ENCODE data around the gene TBC1D24. TPM values are rescaled to one million over a fixed set of nuclear protein-coding genes. Genes with fewer than 3 reads are reported as not detected.

Gene TBC1D24
- polyA plus RNA-seq, 1 donor (not counting 4 experiments of a cell fraction or from before 2014, with no cell fraction given), result 3.0 TPM

DNA sequence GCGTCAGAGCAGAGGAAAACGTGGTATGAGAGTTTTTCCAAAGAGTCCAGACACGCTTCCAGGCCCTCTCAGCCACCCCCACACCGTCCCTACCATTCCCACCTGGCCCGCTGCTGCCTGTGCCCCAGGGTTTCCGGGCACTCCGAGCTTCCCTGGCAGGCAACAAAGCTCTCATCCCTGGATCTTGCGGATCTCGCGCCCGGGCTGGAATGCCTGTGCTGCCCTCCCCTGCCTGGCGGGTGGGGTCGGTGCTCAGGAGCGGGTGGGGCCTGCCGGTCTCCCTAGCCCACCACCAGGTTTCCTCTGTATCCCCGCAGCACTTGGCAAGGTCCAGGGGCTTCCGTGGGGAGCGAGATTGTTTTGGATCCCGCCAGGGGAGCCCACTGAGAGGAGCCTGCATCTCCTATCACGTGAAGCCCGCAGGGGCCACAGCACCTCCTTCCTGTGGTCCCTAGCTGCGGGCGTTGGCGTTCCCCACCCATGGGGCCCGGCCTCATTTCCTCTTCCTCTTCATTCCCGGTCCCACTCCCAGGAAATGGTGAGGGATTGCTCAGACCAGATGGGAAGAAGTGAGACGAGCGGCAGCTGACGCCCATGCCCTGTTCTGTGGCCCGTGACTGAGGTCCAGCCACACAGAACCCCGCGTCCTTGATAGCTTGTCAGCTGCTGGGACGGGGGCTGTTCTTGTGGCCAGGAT lies 11.0 kb downstream of the TBC1D24 start:
- Histone ChIP-seq H3K27ac (ENCODE audit: control insufficient read depth, insufficient read depth, low read length) (no peak overlapping the region), H3K4me2 (ENCODE audit: control insufficient read depth, extremely low read depth, insufficient read depth, low read depth, low read length) (no peak overlapping the region), H4K20me1 (ENCODE audit: control insufficient read depth, extremely low read depth, insufficient read depth, low read length) (peaks cover 3% of the 10 kb centered on the region), H3K9me1 (ENCODE audit: control insufficient read depth, extremely low read depth, insufficient read depth, low read length) (no peaks in the 10 kb centered on the region), H3K9me3 (ENCODE audit: control insufficient read depth, low read depth, low read length) (no peaks in the 10 kb centered on the region), H3K9ac (ENCODE audit: control insufficient read depth, extremely low read depth, insufficient read depth, low read length) (no peak overlapping the region), H3K79me2 (ENCODE audit: control insufficient read depth, insufficient read depth, low read length) (no peaks in the 10 kb centered on the region), H3K4me1 (ENCODE audit: control insufficient read depth, extremely low read depth, insufficient read depth, low read length) (peaks cover 3% of the 10 kb centered on the region), H2AFZ (ENCODE audit: control insufficient read depth, low read length) (no peak overlapping the region), H3K27me3 (ENCODE audit: control insufficient read depth, extremely low read depth, insufficient read depth, low read length) (no peaks in the 10 kb centered on the region), H3K4me3 (ENCODE audit: control insufficient read depth in 2 of 3, extremely low read depth in 1 of 3, insufficient read depth in 2 of 3, low read depth in 1 of 3, low read length in 3 of 3) (no peak overlapping the region), H3K36me3 (ENCODE audit: control insufficient read depth in 2 of 2, extremely low read depth in 1 of 2, insufficient read depth in 2 of 2, low read length in 2 of 2) (no peaks in the 10 kb centered on the region)
- no peak for DNase-seq (ENCODE audit: low read depth, low spot score)
- FAIRE-seq, result no peak
- no peak for TF ChIP-seq EZH2 (IDR thresholded peaks at IDR 0.05; ENCODE audit: low read length)
- TF ChIP-seq, protein P1, sequence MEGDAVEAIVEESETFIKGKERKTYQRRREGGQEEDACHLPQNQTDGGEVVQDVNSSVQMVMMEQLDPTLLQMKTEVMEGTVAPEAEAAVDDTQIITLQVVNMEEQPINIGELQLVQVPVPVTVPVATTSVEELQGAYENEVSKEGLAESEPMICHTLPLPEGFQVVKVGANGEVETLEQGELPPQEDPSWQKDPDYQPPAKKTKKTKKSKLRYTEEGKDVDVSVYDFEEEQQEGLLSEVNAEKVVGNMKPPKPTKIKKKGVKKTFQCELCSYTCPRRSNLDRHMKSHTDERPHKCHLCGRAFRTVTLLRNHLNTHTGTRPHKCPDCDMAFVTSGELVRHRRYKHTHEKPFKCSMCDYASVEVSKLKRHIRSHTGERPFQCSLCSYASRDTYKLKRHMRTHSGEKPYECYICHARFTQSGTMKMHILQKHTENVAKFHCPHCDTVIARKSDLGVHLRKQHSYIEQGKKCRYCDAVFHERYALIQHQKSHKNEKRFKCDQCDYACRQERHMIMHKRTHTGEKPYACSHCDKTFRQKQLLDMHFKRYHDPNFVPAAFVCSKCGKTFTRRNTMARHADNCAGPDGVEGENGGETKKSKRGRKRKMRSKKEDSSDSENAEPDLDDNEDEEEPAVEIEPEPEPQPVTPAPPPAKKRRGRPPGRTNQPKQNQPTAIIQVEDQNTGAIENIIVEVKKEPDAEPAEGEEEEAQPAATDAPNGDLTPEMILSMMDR (optimal IDR thresholded peaks at IDR 0.05 in 1 of 3, IDR thresholded peaks at IDR 0.05 in 1 of 3, conservative IDR thresholded peaks at IDR 0.05 in 1 of 3; ENCODE audit: extremely low read depth in 1 of 3, insufficient read depth in 2 of 3, low read length in 3 of 3), result no peak
- dilution Hi-C loops (cut with MboI; ENCODE audit: extremely low pct_ligation_motif_present, low sequenced_read_pairs), result no loop called here

DNA sequence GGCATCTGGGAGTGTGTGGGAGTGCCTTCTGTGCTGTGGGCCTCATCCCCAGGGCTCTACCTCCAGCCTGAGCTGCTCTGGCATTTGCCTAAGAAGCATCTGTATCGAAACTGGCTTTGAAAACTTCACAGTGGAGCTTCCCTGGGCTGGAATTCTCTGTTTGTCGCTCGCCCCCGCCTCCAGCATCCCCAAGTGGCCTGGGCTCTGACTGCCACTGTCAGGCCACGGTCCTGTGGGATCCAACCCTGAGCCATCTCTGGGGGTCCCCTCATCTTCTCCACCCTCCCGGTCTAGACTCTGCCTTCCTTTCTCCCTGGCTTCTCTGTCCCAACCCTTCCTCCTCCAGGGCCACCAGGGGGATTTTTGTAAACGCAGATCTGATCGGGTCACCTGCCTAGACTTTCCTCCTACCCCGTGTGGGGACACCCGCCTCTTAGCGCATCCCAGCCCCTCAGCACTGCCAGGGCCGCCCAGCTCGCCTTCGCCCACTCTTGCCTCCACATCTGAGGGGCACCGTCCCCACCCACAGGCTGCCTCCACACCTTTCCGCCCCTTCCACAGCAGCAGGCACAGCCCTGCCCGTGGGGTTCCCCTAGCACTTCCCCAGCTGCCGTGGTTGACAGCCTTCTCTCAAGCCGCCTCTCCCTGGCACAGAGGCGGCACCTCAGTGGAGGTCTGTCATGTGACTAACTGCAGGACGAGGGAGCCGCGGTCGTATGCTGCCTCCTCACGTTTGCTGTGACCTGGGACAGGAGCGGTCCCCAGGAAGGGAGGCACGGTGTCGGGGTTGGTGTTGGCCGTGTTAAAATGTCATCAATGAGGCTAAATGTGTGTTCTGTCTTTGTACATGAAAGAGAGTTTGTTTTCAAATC lies 12.0 kb downstream of the TBC1D24 start:
- peak overlapping the region; percentile 43 for H3K4me2 ChIP-seq (ENCODE audit: control insufficient read depth, extremely low read depth, insufficient read depth, low read depth, low read length)
- H3K4me1 ChIP-seq (ENCODE audit: control insufficient read depth, extremely low read depth, insufficient read depth, low read length), result peaks cover 3% of the 10 kb centered on the region
- H3K36me3 ChIP-seq (ENCODE audit: control insufficient read depth in 2 of 2, extremely low read depth in 1 of 2, insufficient read depth in 2 of 2, low read length in 2 of 2), result no peaks in the 10 kb centered on the region
- H3K9ac ChIP-seq (ENCODE audit: control insufficient read depth, extremely low read depth, insufficient read depth, low read length), result no peak overlapping the region
- no peak for DNase-seq (ENCODE audit: low read depth, low spot score)
- dilution Hi-C loops (cut with MboI; ENCODE audit: extremely low pct_ligation_motif_present, low sequenced_read_pairs), result no loop called here
- no peak overlapping the region for H3K4me3 ChIP-seq (ENCODE audit: control insufficient read depth in 2 of 3, extremely low read depth in 1 of 3, insufficient read depth in 2 of 3, low read depth in 1 of 3, low read length in 3 of 3)
- peaks cover 3% of the 10 kb centered on the region for H4K20me1 ChIP-seq (ENCODE audit: control insufficient read depth, extremely low read depth, insufficient read depth, low read length)
- no peak for FAIRE-seq
- no peak overlapping the region for H3K27ac ChIP-seq (ENCODE audit: control insufficient read depth, insufficient read depth, low read length)
- no peaks in the 10 kb centered on the region for H3K9me3 ChIP-seq (ENCODE audit: control insufficient read depth, low read depth, low read length)
- no peaks in the 10 kb centered on the region for H3K9me1 ChIP-seq (ENCODE audit: control insufficient read depth, extremely low read depth, insufficient read depth, low read length)
- no peaks in the 10 kb centered on the region for H3K27me3 ChIP-seq (ENCODE audit: control insufficient read depth, extremely low read depth, insufficient read depth, low read length)
- TF ChIP-seq EZH2 (IDR thresholded peaks at IDR 0.05; ENCODE audit: low read length), result no peak
- TF ChIP-seq, protein P1 (optimal IDR thresholded peaks at IDR 0.05 in 1 of 3, IDR thresholded peaks at IDR 0.05 in 1 of 3, conservative IDR thresholded peaks at IDR 0.05 in 1 of 3; ENCODE audit: extremely low read depth in 1 of 3, insufficient read depth in 2 of 3, low read length in 3 of 3), result peak; percentile 32 to 76 (median 52)
- no peaks in the 10 kb centered on the region for H3K79me2 ChIP-seq (ENCODE audit: control insufficient read depth, insufficient read depth, low read length)
- peak overlapping the region; percentile 35 for H2AFZ ChIP-seq (ENCODE audit: control insufficient read depth, low read length)
